Measurements from ENCODE around the gene DCDC1.

Gene DCDC1

GRCh38 chr11:30852091-30852490, 517.4 kb downstream of the DCDC1 start:
- Histone ChIP-seq H3K4me3 (ENCODE audit: low read length) (no peak overlapping the region), H3K36me3 (ENCODE audit: control insufficient read depth, insufficient read depth, low read length) (no peaks in the 10 kb centered on the region), H3K27me3 (ENCODE audit: control insufficient read depth, insufficient read depth, low read length) (no peaks in the 10 kb centered on the region), H3K4me1 (ENCODE audit: control insufficient read depth, insufficient read depth, low read length) (no peaks in the 10 kb centered on the region), H3K9me3 (ENCODE audit: control insufficient read depth, low read length) (no peaks in the 10 kb centered on the region), H3K9ac (ENCODE audit: low read length) (no peak overlapping the region)

DNA sequence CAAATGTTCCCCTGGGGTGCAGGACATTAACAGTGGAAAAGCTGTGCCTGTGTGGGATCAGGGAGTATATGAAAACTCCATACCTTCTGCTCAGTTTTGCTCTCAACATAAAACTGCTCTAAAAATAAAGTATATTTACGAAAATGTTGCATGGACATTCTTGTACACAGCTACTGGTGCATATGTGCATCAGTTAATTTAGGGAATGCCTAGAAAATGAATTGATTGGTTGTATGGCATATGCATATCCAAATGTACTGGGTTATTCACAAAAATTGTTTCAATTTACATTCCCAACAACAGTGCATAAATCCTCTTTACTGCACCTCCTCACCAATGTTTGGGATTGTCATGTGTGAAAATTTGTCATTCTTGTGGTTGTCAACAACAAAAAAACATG, 532.3 kb downstream of the DCDC1 start:
- Histone ChIP-seq H3K36me3 (ENCODE audit: control insufficient read depth, insufficient read depth, low read length) (no peaks in the 10 kb centered on the region), H3K4me1 (ENCODE audit: control insufficient read depth, insufficient read depth, low read length) (no peaks in the 10 kb centered on the region), H3K9me3 (ENCODE audit: control insufficient read depth, low read length) (no peaks in the 10 kb centered on the region), H3K4me3 (ENCODE audit: low read length) (no peak overlapping the region), H3K27me3 (ENCODE audit: control insufficient read depth, insufficient read depth, low read length) (no peaks in the 10 kb centered on the region), H3K9ac (ENCODE audit: low read length) (no peak overlapping the region)

- Histone ChIP-seq H3K27me3 (ENCODE audit: control insufficient read depth, insufficient read depth, low read length) (no peaks in the 10 kb centered on the region), H3K9me3 (ENCODE audit: control insufficient read depth, low read length) (no peaks in the 10 kb centered on the region), H3K4me1 (ENCODE audit: control insufficient read depth, insufficient read depth, low read length) (no peaks in the 10 kb centered on the region), H3K9ac (ENCODE audit: low read length) (no peak overlapping the region), H3K4me3 (ENCODE audit: low read length) (no peak overlapping the region), H3K36me3 (ENCODE audit: control insufficient read depth, insufficient read depth, low read length) (no peaks in the 10 kb centered on the region)
These were observed 536.7 kb downstream of the DCDC1 start for GRCh38 chr11:30832831-30833230.

DNA sequence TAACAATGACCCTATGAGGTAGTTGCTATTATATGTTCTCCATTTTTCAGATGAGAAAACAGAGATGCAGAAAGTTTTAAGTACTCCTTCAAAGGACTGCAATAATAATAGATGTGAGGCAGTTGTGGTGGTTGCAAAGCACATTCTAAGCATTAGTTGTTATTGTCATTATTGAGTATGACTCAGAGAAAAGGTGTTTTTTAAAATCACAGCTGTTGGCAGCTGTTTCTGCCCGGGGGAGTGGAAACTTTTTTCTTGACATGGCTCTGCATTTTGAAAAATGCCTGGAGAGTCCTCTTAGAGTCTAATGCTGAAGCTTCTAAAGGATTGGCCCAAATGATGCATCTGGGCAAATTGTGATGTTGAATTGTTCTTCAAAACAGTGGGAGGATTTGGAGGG, 538.9 kb downstream of the DCDC1 start:
- Histone ChIP-seq H3K4me3 (ENCODE audit: low read length) (no peak overlapping the region), H3K4me1 (ENCODE audit: control insufficient read depth, insufficient read depth, low read length) (no peaks in the 10 kb centered on the region), H3K36me3 (ENCODE audit: control insufficient read depth, insufficient read depth, low read length) (no peaks in the 10 kb centered on the region), H3K27me3 (ENCODE audit: control insufficient read depth, insufficient read depth, low read length) (no peaks in the 10 kb centered on the region), H3K9ac (ENCODE audit: low read length) (no peak overlapping the region), H3K9me3 (ENCODE audit: control insufficient read depth, low read length) (no peaks in the 10 kb centered on the region)

DNA sequence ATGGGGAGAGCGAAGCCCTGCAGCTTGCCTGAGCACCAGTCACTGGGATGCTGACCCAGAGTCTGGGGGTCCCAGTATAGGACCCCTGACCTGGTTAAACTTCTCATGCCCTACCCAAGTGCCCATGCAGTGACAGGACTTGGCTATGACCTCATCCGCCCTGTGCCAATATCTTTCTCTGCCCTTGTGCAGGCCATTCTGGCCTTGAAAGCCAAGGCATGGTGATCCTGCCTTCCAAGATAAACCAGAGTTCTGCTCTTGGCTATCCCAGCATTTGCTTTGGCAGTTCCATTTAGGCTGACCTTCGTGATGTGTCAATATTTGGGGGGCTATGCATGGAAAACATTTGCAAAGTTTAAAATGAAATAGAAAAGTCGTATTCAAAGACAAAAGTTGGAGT, 542.6 kb downstream of the DCDC1 start:
- Histone ChIP-seq H3K4me3 (ENCODE audit: low read length) (no peak overlapping the region), H3K36me3 (ENCODE audit: control insufficient read depth, insufficient read depth, low read length) (no peaks in the 10 kb centered on the region), H3K9me3 (ENCODE audit: control insufficient read depth, low read length) (no peaks in the 10 kb centered on the region), H3K27me3 (ENCODE audit: control insufficient read depth, insufficient read depth, low read length) (no peaks in the 10 kb centered on the region), H3K9ac (ENCODE audit: low read length) (no peak overlapping the region), H3K4me1 (ENCODE audit: control insufficient read depth, insufficient read depth, low read length) (no peaks in the 10 kb centered on the region)

- H3K36me3 ChIP-seq (ENCODE audit: control insufficient read depth, insufficient read depth, low read length): no peaks in the 10 kb centered on the region
- H3K27me3 ChIP-seq (ENCODE audit: control insufficient read depth, insufficient read depth, low read length): no peaks in the 10 kb centered on the region
- H3K4me1 ChIP-seq (ENCODE audit: control insufficient read depth, insufficient read depth, low read length): no peaks in the 10 kb centered on the region
- no peak overlapping the region for H3K9ac ChIP-seq (ENCODE audit: low read length)
- no peak overlapping the region for H3K4me3 ChIP-seq (ENCODE audit: low read length)
- no peaks in the 10 kb centered on the region for H3K9me3 ChIP-seq (ENCODE audit: control insufficient read depth, low read length)
These were observed 543.8 kb downstream of the DCDC1 start for GRCh38 chr11:30825723-30826122.

- no peak overlapping the region for H3K4me3 ChIP-seq (ENCODE audit: low read length)
- H3K9ac ChIP-seq (ENCODE audit: low read length): no peak overlapping the region
- no peaks in the 10 kb centered on the region for H3K36me3 ChIP-seq (ENCODE audit: control insufficient read depth, insufficient read depth, low read length)
- H3K9me3 ChIP-seq (ENCODE audit: control insufficient read depth, low read length): no peaks in the 10 kb centered on the region
- H3K4me1 ChIP-seq (ENCODE audit: control insufficient read depth, insufficient read depth, low read length): no peaks in the 10 kb centered on the region
- no peaks in the 10 kb centered on the region for H3K27me3 ChIP-seq (ENCODE audit: control insufficient read depth, insufficient read depth, low read length)
These were observed 546.4 kb downstream of the DCDC1 start for GRCh38 chr11:30823119-30823518.

GRCh38 chr11:30821438-30821965, 548.0 kb downstream of the DCDC1 start:
- H3K4me1 ChIP-seq (ENCODE audit: control insufficient read depth, insufficient read depth, low read length): no peaks in the 10 kb centered on the region
- no peaks in the 10 kb centered on the region for H3K36me3 ChIP-seq (ENCODE audit: control insufficient read depth, insufficient read depth, low read length)
- no peak overlapping the region for H3K4me3 ChIP-seq (ENCODE audit: low read length)
- no peaks in the 10 kb centered on the region for H3K27me3 ChIP-seq (ENCODE audit: control insufficient read depth, insufficient read depth, low read length)
- no peaks in the 10 kb centered on the region for H3K9me3 ChIP-seq (ENCODE audit: control insufficient read depth, low read length)
- no peak overlapping the region for H3K9ac ChIP-seq (ENCODE audit: low read length)

DNA sequence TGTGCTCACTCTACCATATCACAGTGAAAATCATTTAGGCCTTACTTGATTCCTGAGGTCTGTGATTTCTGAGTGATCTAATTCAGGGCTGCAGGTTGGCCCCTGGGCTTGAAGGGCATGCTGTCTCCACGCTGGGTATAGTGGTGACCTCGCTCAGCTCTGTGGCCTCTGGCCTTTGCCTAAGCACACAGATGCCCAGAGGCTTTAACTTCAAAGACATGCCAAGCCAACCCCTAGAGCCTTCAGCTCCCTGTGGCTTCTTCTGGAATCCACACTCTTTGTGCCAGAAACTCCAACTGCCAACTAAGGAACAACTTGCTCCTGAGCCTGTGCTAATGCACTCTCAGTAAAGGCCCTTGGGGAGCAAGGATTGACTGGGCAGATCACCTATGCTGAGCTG, 550.8 kb downstream of the DCDC1 start:
- no peaks in the 10 kb centered on the region for H3K27me3 ChIP-seq (ENCODE audit: control insufficient read depth, insufficient read depth, low read length)
- no peak overlapping the region for H3K4me3 ChIP-seq (ENCODE audit: low read length)
- no peaks in the 10 kb centered on the region for H3K4me1 ChIP-seq (ENCODE audit: control insufficient read depth, insufficient read depth, low read length)
- H3K9me3 ChIP-seq (ENCODE audit: control insufficient read depth, low read length): no peaks in the 10 kb centered on the region
- no peak overlapping the region for H3K9ac ChIP-seq (ENCODE audit: low read length)
- H3K36me3 ChIP-seq (ENCODE audit: control insufficient read depth, insufficient read depth, low read length): no peaks in the 10 kb centered on the region

GRCh38 chr11:30816959-30817880, 552.3 kb downstream of the DCDC1 start:
- H3K9me3 ChIP-seq (ENCODE audit: control insufficient read depth, low read length): no peaks in the 10 kb centered on the region
- no peaks in the 10 kb centered on the region for H3K27me3 ChIP-seq (ENCODE audit: control insufficient read depth, insufficient read depth, low read length)
- no peak overlapping the region for H3K4me3 ChIP-seq (ENCODE audit: low read length)
- no peaks in the 10 kb centered on the region for H3K4me1 ChIP-seq (ENCODE audit: control insufficient read depth, insufficient read depth, low read length)
- H3K36me3 ChIP-seq (ENCODE audit: control insufficient read depth, insufficient read depth, low read length): no peaks in the 10 kb centered on the region
- H3K9ac ChIP-seq (ENCODE audit: low read length): no peak overlapping the region

DNA sequence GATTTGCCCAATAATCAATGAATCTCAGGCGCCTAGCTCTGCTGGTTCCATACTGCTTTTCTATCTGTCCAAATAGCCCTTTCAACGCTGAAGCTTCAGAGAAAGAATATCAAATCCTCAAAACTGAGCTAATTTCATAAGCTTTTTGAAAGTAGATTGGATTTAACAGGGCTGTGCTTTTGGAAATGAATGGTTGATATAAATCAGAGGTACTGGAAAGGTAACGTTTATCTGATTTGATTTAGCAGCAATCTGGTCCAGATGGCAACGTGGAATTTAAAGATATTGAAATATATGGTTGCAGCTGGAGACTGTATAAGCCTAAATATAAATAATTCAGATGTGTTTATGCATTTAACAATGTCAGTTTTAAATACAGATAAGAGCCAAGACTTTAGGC, 553.9 kb downstream of the DCDC1 start:
- Histone ChIP-seq H3K27me3 (ENCODE audit: control insufficient read depth, insufficient read depth, low read length) (no peaks in the 10 kb centered on the region), H3K9me3 (ENCODE audit: control insufficient read depth, low read length) (no peaks in the 10 kb centered on the region), H3K4me1 (ENCODE audit: control insufficient read depth, insufficient read depth, low read length) (no peaks in the 10 kb centered on the region), H3K4me3 (ENCODE audit: low read length) (no peak overlapping the region), H3K9ac (ENCODE audit: low read length) (no peak overlapping the region), H3K36me3 (ENCODE audit: control insufficient read depth, insufficient read depth, low read length) (no peaks in the 10 kb centered on the region)

DNA sequence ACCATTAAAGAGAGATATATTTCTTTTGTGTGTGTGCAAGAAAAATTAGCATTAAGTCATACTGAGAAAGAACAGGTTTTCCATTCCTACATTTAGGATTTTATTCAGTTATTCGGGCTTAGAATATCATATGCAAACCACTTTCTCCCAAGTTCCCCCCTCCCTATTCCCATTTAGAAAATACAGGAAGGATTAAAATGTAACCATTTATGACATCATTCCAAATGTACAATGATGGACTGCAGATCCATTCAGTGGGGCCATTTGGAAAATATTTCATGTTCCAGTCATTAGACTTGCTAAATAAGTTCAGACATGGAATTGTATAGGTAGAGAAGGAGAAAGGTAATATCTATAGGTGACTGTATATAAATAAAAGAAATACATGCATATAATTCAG, 554.8 kb downstream of the DCDC1 start:
- no peaks in the 10 kb centered on the region for H3K27me3 ChIP-seq (ENCODE audit: control insufficient read depth, insufficient read depth, low read length)
- H3K4me3 ChIP-seq (ENCODE audit: low read length): no peak overlapping the region
- H3K36me3 ChIP-seq (ENCODE audit: control insufficient read depth, insufficient read depth, low read length): no peaks in the 10 kb centered on the region
- H3K4me1 ChIP-seq (ENCODE audit: control insufficient read depth, insufficient read depth, low read length): no peaks in the 10 kb centered on the region
- H3K9me3 ChIP-seq (ENCODE audit: control insufficient read depth, low read length): no peaks in the 10 kb centered on the region
- H3K9ac ChIP-seq (ENCODE audit: low read length): no peak overlapping the region

All from mucosa of stomach (tissue), 1 donor.